Measurements from ENCODE around the gene ADAMTS19. TPM values are rescaled to one million over a fixed set of nuclear protein-coding genes. Genes with fewer than 3 reads are reported as not detected.
"Not testable (repeated sequence)": the region's sequence is repeated elsewhere in the genome, so short reads cannot be mapped to it uniquely, and the experiment has no call there.

Gene ADAMTS19
- total and polyA plus RNA-seq, 12 donors: 0.15 to 1.3 (median 0.43) TPM

DNA sequence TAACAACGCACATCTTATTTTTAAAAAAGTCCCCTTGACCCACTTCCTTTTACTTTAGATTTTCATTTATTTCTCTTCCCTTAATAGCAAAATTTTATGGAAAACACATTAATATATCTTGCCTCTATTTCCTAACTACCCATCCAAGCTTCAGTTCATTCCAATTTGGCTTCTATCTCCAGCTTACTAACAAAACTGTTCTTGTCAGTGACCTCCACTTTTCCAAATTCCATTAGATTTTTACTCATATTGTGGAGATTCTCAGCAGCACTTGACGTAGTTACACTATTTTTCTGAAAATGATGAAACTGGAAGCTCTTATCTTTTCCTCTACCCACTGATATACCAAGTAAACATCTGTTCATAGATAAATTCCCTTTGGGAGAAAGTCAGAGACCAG lies 46.5 kb upstream of the ADAMTS19 start:
- 83 to 91% methylated on average over 2 of the region's 2 CpGs for WGBS, 2 donors
- Histone ChIP-seq H3K27ac (no peak overlapping the region), H3K27me3 (no peaks in the 10 kb centered on the region), H3K4me3 (no peak overlapping the region), H3K9me3 (peaks cover 0 to 18% (median 0%) of the 10 kb centered on the region in 11 donors), H3K36me3 (no peaks in the 10 kb centered on the region), H3K4me1 (no peaks in the 10 kb centered on the region)
- TF ChIP-seq, protein P1, sequence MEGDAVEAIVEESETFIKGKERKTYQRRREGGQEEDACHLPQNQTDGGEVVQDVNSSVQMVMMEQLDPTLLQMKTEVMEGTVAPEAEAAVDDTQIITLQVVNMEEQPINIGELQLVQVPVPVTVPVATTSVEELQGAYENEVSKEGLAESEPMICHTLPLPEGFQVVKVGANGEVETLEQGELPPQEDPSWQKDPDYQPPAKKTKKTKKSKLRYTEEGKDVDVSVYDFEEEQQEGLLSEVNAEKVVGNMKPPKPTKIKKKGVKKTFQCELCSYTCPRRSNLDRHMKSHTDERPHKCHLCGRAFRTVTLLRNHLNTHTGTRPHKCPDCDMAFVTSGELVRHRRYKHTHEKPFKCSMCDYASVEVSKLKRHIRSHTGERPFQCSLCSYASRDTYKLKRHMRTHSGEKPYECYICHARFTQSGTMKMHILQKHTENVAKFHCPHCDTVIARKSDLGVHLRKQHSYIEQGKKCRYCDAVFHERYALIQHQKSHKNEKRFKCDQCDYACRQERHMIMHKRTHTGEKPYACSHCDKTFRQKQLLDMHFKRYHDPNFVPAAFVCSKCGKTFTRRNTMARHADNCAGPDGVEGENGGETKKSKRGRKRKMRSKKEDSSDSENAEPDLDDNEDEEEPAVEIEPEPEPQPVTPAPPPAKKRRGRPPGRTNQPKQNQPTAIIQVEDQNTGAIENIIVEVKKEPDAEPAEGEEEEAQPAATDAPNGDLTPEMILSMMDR (IDR thresholded peaks at IDR 0.05): no peak
- ATAC-seq (no peak), DNase-seq (no peak)
- intact Hi-C loops (cut with DNase I): no loop called here

- TF ChIP-seq, protein P1 (IDR thresholded peaks at IDR 0.05): no peak
- intact Hi-C loops (cut with DNase I): no loop called here
- Histone ChIP-seq H3K9me3 (peaks cover 0 to 18% (median 0%) of the 10 kb centered on the region in 11 donors), H3K4me1 (no peaks in the 10 kb centered on the region), H3K27ac (no peak overlapping the region), H3K4me3 (no peak overlapping the region), H3K27me3 (no peaks in the 10 kb centered on the region), H3K36me3 (no peaks in the 10 kb centered on the region)
- DNase-seq: no peak
- ATAC-seq: no peak
- 73 to 81% methylated on average over 3 of the region's 3 CpGs for WGBS, 2 donors
Observed at GRCh38 chr5:129419292-129419691, 40.8 kb upstream of the ADAMTS19 start.

- Histone ChIP-seq H3K4me1 (no peaks in the 10 kb centered on the region), H3K27me3 (no peaks in the 10 kb centered on the region), H3K36me3 (no peaks in the 10 kb centered on the region), H3K4me3 (no peak overlapping the region), H3K9me3 (no peaks in the 10 kb centered on the region), H3K27ac (no peak overlapping the region)
- no peak for DNase-seq
- no peak for ATAC-seq
- TF ChIP-seq, protein P1 (IDR thresholded peaks at IDR 0.05): no peak
- intact Hi-C loops (cut with DNase I): no loop called here
Observed at GRCh38 chr5:129425031-129425430, 35.1 kb upstream of the ADAMTS19 start.

DNA sequence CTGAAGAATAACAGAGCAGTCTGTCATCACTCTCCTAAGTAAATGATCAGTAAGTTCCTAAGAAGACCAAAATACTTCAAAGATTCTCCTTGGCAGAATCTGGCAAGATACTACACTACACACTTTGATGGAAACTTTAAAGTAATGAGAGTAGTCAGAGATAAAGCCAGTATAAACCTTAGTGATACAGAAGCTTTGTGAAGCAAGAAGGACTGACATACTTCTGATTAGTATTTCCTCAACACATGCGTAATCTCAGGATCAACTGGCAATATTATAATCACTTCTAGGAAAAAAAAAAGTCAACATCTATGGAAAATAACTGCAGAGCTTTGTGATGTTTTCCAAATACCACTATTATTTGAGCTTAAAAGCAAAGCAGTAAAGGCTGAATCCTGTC lies 34.0 kb upstream of the ADAMTS19 start:
- no peak for DNase-seq
- no peaks in the 10 kb centered on the region for H3K9me3 ChIP-seq
- intact Hi-C loops (cut with DNase I): no loop called here
- H3K27me3 ChIP-seq: no peaks in the 10 kb centered on the region
- H3K27ac ChIP-seq: no peak overlapping the region
- WGBS, 2 donors: 63 to 69% methylated on average over 1 of the region's 1 CpG
- H3K4me1 ChIP-seq: no peaks in the 10 kb centered on the region
- no peak for ATAC-seq
- no peak overlapping the region for H3K4me3 ChIP-seq
- no peaks in the 10 kb centered on the region for H3K36me3 ChIP-seq
- TF ChIP-seq, protein P1 (IDR thresholded peaks at IDR 0.05): no peak

GRCh38 chr5:129428636-129429035 lies 31.5 kb upstream of the ADAMTS19 start:
- ATAC-seq; H3K27me3 ChIP-seq; H3K36me3 ChIP-seq; H3K9me3 ChIP-seq; H3K27ac ChIP-seq; H3K4me3 ChIP-seq; DNase-seq; intact Hi-C loops (cut with DNase I); H3K4me1 ChIP-seq: not testable (repeated sequence)
- 78 to 93% methylated on average over 5 of the region's 5 CpGs for WGBS, 2 donors

Measured in heart right ventricle (tissue), 16 donors.